HepG2 (cell line): ENCODE data around the gene GTF3C5. TPM values are rescaled to one million over a fixed set of nuclear protein-coding genes. Genes with fewer than 3 reads are reported as not detected.
"Not testable (repeated sequence)": the region's sequence is repeated elsewhere in the genome, so short reads cannot be mapped to it uniquely, and the experiment has no call there.

Source experiments
- ATAC-seq: fragments of 200-7000 bp; cut with Tn5 transposase; 3 replicates; pipeline ENCODE4 v1.9.1; 2020; ENCODE audit warnings: mild to moderate bottlenecking, moderate library complexity
- BruUV-seq: library from RNA; stranded (reverse); fragments of 400-500 nt; replicated peaks from 2 replicates; lab custom pipeline; 2021; lab: Mats Ljungman, UMichigan
- CTCF ChIA-PET: fragments of 300-600 bp; formaldehyde crosslinking; extraction: SDS; loops from one replicate; lab custom pipeline; 2021; ENCODE audit warnings: low total read pairs, inconsistent platforms, low intra/inter-chr PET ratio; lab: Yijun Ruan, JAX
- POLR2A ChIA-PET: fragments of 350-600 bp; sonication (Branson Sonifier 250); formaldehyde crosslinking; loops from one replicate; lab custom pipeline; 2020; ENCODE audit warnings: antibody characterized with exemption, inconsistent platforms; lab: Yijun Ruan, JAX
- DNase-seq: peaks from one replicate; pipeline ENCODE4 v3.0.0-alpha.2; 2015; ENCODE audit warnings: low spot score
- FAIRE-seq: peaks from 3 replicates; lab custom pipeline; 2011; peaks lifted over from hg19 to GRCh38; lab: Jason Lieb, UNC
- H2AFZ ChIP-seq: one replicate; pipeline ENCODE4 v1.6.1; 2011; ENCODE audit warnings: low read length, inconsistent platforms
- H3K27ac ChIP-seq: fragments of 300-600 bp; 3 replicates; pipeline ENCODE4 v1.8.0; 2011; ENCODE audit warnings: mixed run types, mild to moderate bottlenecking, mixed read lengths, low read length, inconsistent platforms; ENCODE audit not compliant: insufficient read depth; ENCODE audit errors: extremely low read length
- H3K27me3 ChIP-seq, 2 experiments: fragments of 200-600 bp in 1 of 2; 2 replicates in 1 of 2; 3 replicates in 1 of 2; pipeline versions ENCODE4 v1.6.0 to v1.8.0; 2011; ENCODE audit warnings: low read length in 2 of 2, mild to moderate bottlenecking in 2 of 2, moderate library complexity in 2 of 2, inconsistent platforms in 1 of 2; ENCODE audit not compliant: insufficient read depth in 2 of 2, control insufficient read depth in 1 of 2
- H3K36me3 ChIP-seq, 2 experiments: fragments of 200-600 bp in 1 of 2; replicated peaks in 1 of 2; 2 replicates in 1 of 2; 3 replicates in 1 of 2; pipeline versions ENCODE4 v1.5.1 to v1.8.0; 2011; ENCODE audit warnings: low read length in 2 of 2, inconsistent platforms in 1 of 2; ENCODE audit not compliant: insufficient read depth in 2 of 2, control insufficient read depth in 1 of 2
- H3K4me1 ChIP-seq: 2 replicates; pipeline ENCODE4 v1.5.1; 2012; ENCODE audit warnings: low read length, inconsistent platforms; ENCODE audit not compliant: insufficient read depth
- H3K4me2 ChIP-seq: 2 replicates; pipeline ENCODE4 v1.6.0; 2011; ENCODE audit warnings: low read depth, low read length, inconsistent platforms
- H3K4me3 ChIP-seq, 3 experiments: fragments of 200-600 bp in 1 of 3; sonication (generic), shearing (Covaris generic) in 1 of 3; replicated peaks in 1 of 3; 2 replicates each; pipeline ENCODE4 v1.5.1; 2011 to 2016; ENCODE audit warnings: low read length in 3 of 3, inconsistent platforms in 2 of 3, low read depth in 2 of 3, mild to moderate bottlenecking in 2 of 3, control low read depth in 1 of 3, mixed read lengths in 1 of 3; ENCODE audit not compliant: insufficient read depth in 1 of 3
- H3K79me2 ChIP-seq: one replicate; pipeline ENCODE4 v1.6.1; 2011; ENCODE audit warnings: low read length, inconsistent platforms; ENCODE audit not compliant: insufficient read depth
- H3K9ac ChIP-seq: 2 replicates; pipeline ENCODE4 v1.6.0; 2011; ENCODE audit warnings: mild to moderate bottlenecking, low read depth, low read length, inconsistent platforms; ENCODE audit not compliant: insufficient read depth
- H3K9me3 ChIP-seq: 2 replicates; pipeline ENCODE4 v1.5.1; 2012; ENCODE audit warnings: mild to moderate bottlenecking, low read length
- H4K20me1 ChIP-seq: 2 replicates; pipeline ENCODE4 v1.6.0; 2011; ENCODE audit warnings: inconsistent platforms, mild to moderate bottlenecking, low read length, moderate library complexity; ENCODE audit not compliant: insufficient read depth
- ARNTL ChIP-seq: sonication (generic); formaldehyde crosslinking; IDR thresholded peaks from 2 replicates; pipeline ENCODE4 v1.4.0; 2020; ENCODE audit warnings: mild to moderate bottlenecking, missing genetic modification reagents
- BORCS8-MEF2B ChIP-seq: sonication (generic); formaldehyde crosslinking; IDR thresholded peaks from 2 replicates; pipeline ENCODE4 v1.8.0; 2022; ENCODE audit warnings: mild to moderate bottlenecking, missing genetic modification reagents
- FOSL1 ChIP-seq: sonication (generic); formaldehyde crosslinking; IDR thresholded peaks from 2 replicates; pipeline ENCODE4 v1.9.0; 2021; ENCODE audit warnings: missing genetic modification reagents, borderline replicate concordance
- MED8 ChIP-seq: sonication (generic); formaldehyde crosslinking; IDR thresholded peaks from 2 replicates; pipeline ENCODE4 v1.8.1; 2023; ENCODE audit warnings: mild to moderate bottlenecking, missing genetic modification reagents; ENCODE audit not compliant: insufficient replicate concordance
- RAD21 ChIP-seq: fragments of 450-650 bp; formaldehyde crosslinking; IDR thresholded peaks from 2 replicates; pipeline ENCODE4 v1.5.0; 2020; ENCODE audit warnings: mild to moderate bottlenecking
- SRF ChIP-seq: IDR thresholded peaks from 2 replicates; pipeline ENCODE4 v1.6.1; 2011; ENCODE audit warnings: mild to moderate bottlenecking, low read depth, low read length, moderate library complexity
- ZIK1 ChIP-seq: sonication (generic); formaldehyde crosslinking; IDR thresholded peaks from 2 replicates; pipeline ENCODE4 v1.5.0; 2020; ENCODE audit warnings: mild to moderate bottlenecking, low read depth, missing genetic modification reagents, borderline replicate concordance
- WGBS: methylation state at CpG from one replicate; pipeline ENCODE4 v1.1.6; 2017; ENCODE audit warnings: low lambda C conversion rate; 5-methylcytosine and 5-hydroxymethylcytosine counted together
- in situ Hi-C: cut with HindIII; loops from 2 replicates; pipeline ENCODE4 v1.10.0; 2017; ENCODE audit warnings: low pct_unique_long_range_greater_than_20kb; ENCODE audit not compliant: extremely low pct_ligation_motif_present
- intact Hi-C: fragments of 100-400 bp; cut with micrococcal nuclease; formaldehyde crosslinking; loops from one replicate; pipeline ENCODE4 v1.10.0; 2022; ENCODE audit not compliant: unreplicated experiment
- polyA plus RNA-seq, 8 experiments: library from polyadenylated mRNA; depleted of rRNA in 3 of 8; stranded (reverse) in 7 of 8; unstranded in 1 of 8; fragments of >200 nt; fragmentation: Illumina TruSeq in 4 of 8; extraction: Trizol in 4 of 8; gene quantifications; 2 replicates each; pipeline versions ENCODE4 v1.2.1 to v1.2.3, GENCODE V29; 2011 to 2016; ENCODE audit warnings: low read depth in 4 of 8, missing spikeins in 1 of 8, mixed read lengths in 1 of 8; ENCODE audit not compliant: insufficient read depth in 1 of 8
- total RNA-seq, 5 experiments: library from RNA; depleted of rRNA; stranded (reverse); fragments of >200 nt; fragmentation: Illumina TruSeq; extraction: Trizol; gene quantifications; 2 replicates each; pipeline ENCODE4 v1.2.3, GENCODE V29; 2016; ENCODE audit warnings: low read depth in 1 of 5

Gene GTF3C5
- total and polyA plus RNA-seq, 2 of the 13 experiments (the other 11 are each of a cell fraction or from before 2014, with no cell fraction given), result 66.9 to 92.6 TPM

- POLR2A ChIA-PET, H3K9me3 ChIP-seq, H3K27ac ChIP-seq, in situ Hi-C loops, H3K36me3 ChIP-seq, H3K4me1 ChIP-seq, H2AFZ ChIP-seq, CTCF ChIA-PET, H4K20me1 ChIP-seq, BruUV-seq, H3K4me3 ChIP-seq, FAIRE-seq, H3K79me2 ChIP-seq, DNase-seq, H3K4me2 ChIP-seq, H3K9ac ChIP-seq, ATAC-seq, intact Hi-C loops: not testable (repeated sequence)
- peaks cover 0 to 15% of the 10 kb centered on the region in 2 experiments; a peak in 2 of 5 replicates for H3K27me3 ChIP-seq
- WGBS, result no CpG with 5 or more reads among the region's 17 CpGs
Observed at GRCh38 chr9:133086212-133086860, 55.5 kb downstream of the GTF3C5 start.

GRCh38 chr9:133086894-133087293 lies 56.1 kb downstream of the GTF3C5 start:
- no peak for TF ChIP-seq BORCS8-MEF2B
- no peak for TF ChIP-seq ZIK1 (CRISPR knock-in tag)
- no peak for TF ChIP-seq RAD21 (CRISPR knock-in tag)
- TF ChIP-seq SRF, result no peak
- no peak for TF ChIP-seq MED8 (CRISPR knock-in tag)
- TF ChIP-seq ARNTL (CRISPR knock-in tag), result no peak
- TF ChIP-seq FOSL1, result no peak
- BruUV-seq, result no TSS peak
- Histone ChIP-seq H3K9ac (no peak overlapping the region), H3K4me3 (no peak overlapping the region), H3K36me3 (no peaks in the 10 kb centered on the region), H2AFZ (no peak overlapping the region), H3K4me2 (no peak overlapping the region), H3K9me3 (no peaks in the 10 kb centered on the region), H4K20me1 (no peaks in the 10 kb centered on the region), H3K27me3 (peaks cover 0 to 15% of the 10 kb centered on the region in 2 experiments; a peak in 2 of 5 replicates), H3K27ac (no peak overlapping the region), H3K79me2 (no peaks in the 10 kb centered on the region), H3K4me1 (peaks cover 4% of the 10 kb centered on the region)
- intact Hi-C loops (no loop called here), in situ Hi-C loops (no loop called here)
- POLR2A ChIA-PET, result no interaction called here
- FAIRE-seq, result no peak
- DNase-seq, result no peak
- CTCF ChIA-PET, result no interaction called here
- 100% methylated on average over 1 of the region's 15 CpGs for WGBS
- ATAC-seq, result no peak
